ENCODE data around the gene PIK3R4. TPM values are rescaled to one million over a fixed set of nuclear protein-coding genes. Genes with fewer than 3 reads are reported as not detected.

Gene PIK3R4
- total RNA-seq, 1 donor from 2014 or later, result 58.5 TPM

GRCh38 chr3:130671545-130672312 lies 74.9 kb downstream of the PIK3R4 start:
- Histone ChIP-seq H3K27ac (ENCODE audit: low read depth, low read length) (no peak overlapping the region), H3K27me3 (ENCODE audit: control insufficient read depth in 3 of 3, insufficient read depth in 3 of 3, low read length in 3 of 3) (no peaks in the 10 kb centered on the region), H3K9me3 (ENCODE audit: control insufficient read depth in 3 of 3, low read length in 3 of 3) (no peaks in the 10 kb centered on the region), H3K4me3 (ENCODE audit: low read length in 3 of 3) (no peak overlapping the region), H3K9ac (ENCODE audit: low read depth in 1 of 3, low read length in 3 of 3) (no peak overlapping the region), H3K4me1 (ENCODE audit: control insufficient read depth in 3 of 3, insufficient read depth in 3 of 3, low read length in 3 of 3) (no peaks in the 10 kb centered on the region), H3K36me3 (ENCODE audit: control insufficient read depth in 3 of 3, insufficient read depth in 3 of 3, low read length in 3 of 3) (peaks cover 3 to 21% (median 7%) of the 10 kb centered on the region in 3 donors)

- Histone ChIP-seq H3K4me3 (ENCODE audit: low read length in 3 of 3) (no peak overlapping the region), H3K36me3 (ENCODE audit: control insufficient read depth in 3 of 3, insufficient read depth in 3 of 3, low read length in 3 of 3) (peaks cover 3 to 20% (median 13%) of the 10 kb centered on the region in 3 donors), H3K4me1 (ENCODE audit: control insufficient read depth in 3 of 3, insufficient read depth in 3 of 3, low read length in 3 of 3) (no peaks in the 10 kb centered on the region), H3K27me3 (ENCODE audit: control insufficient read depth in 3 of 3, insufficient read depth in 3 of 3, low read length in 3 of 3) (no peaks in the 10 kb centered on the region), H3K27ac (ENCODE audit: low read depth, low read length) (no peak overlapping the region), H3K9me3 (ENCODE audit: control insufficient read depth in 3 of 3, low read length in 3 of 3) (no peaks in the 10 kb centered on the region), H3K9ac (ENCODE audit: low read depth in 1 of 3, low read length in 3 of 3) (no peak overlapping the region)
Observed at GRCh38 chr3:130669740-130670139, 76.9 kb downstream of the PIK3R4 start.

- H3K27ac ChIP-seq (ENCODE audit: low read depth, low read length), result no peak overlapping the region
- no peak overlapping the region for H3K9ac ChIP-seq (ENCODE audit: low read depth in 1 of 3, low read length in 3 of 3)
- H3K9me3 ChIP-seq (ENCODE audit: control insufficient read depth in 3 of 3, low read length in 3 of 3), result no peaks in the 10 kb centered on the region
- peaks cover 2 to 15% (median 4%) of the 10 kb centered on the region in 3 donors for H3K4me1 ChIP-seq (ENCODE audit: control insufficient read depth in 3 of 3, insufficient read depth in 3 of 3, low read length in 3 of 3)
- H3K36me3 ChIP-seq (ENCODE audit: control insufficient read depth in 3 of 3, insufficient read depth in 3 of 3, low read length in 3 of 3), result peaks cover 0 to 6% (median 0%) of the 10 kb centered on the region in 3 donors
- H3K4me3 ChIP-seq (ENCODE audit: low read length in 3 of 3), result no peak overlapping the region
- H3K27me3 ChIP-seq (ENCODE audit: control insufficient read depth in 3 of 3, insufficient read depth in 3 of 3, low read length in 3 of 3), result no peaks in the 10 kb centered on the region
Observed at GRCh38 chr3:130663092-130663491, 83.5 kb downstream of the PIK3R4 start.

GRCh38 chr3:130662501-130662996 lies 84.1 kb downstream of the PIK3R4 start:
- H3K9ac ChIP-seq (ENCODE audit: low read depth in 1 of 3, low read length in 3 of 3), result no peak overlapping the region
- H3K27ac ChIP-seq (ENCODE audit: low read depth, low read length), result no peak overlapping the region
- H3K9me3 ChIP-seq (ENCODE audit: control insufficient read depth in 3 of 3, low read length in 3 of 3), result no peaks in the 10 kb centered on the region
- no peak overlapping the region for H3K4me3 ChIP-seq (ENCODE audit: low read length in 3 of 3)
- H3K36me3 ChIP-seq (ENCODE audit: control insufficient read depth in 3 of 3, insufficient read depth in 3 of 3, low read length in 3 of 3), result peaks cover 0 to 6% (median 0%) of the 10 kb centered on the region in 3 donors
- no peaks in the 10 kb centered on the region for H3K27me3 ChIP-seq (ENCODE audit: control insufficient read depth in 3 of 3, insufficient read depth in 3 of 3, low read length in 3 of 3)
- peaks cover 2 to 15% (median 4%) of the 10 kb centered on the region in 3 donors for H3K4me1 ChIP-seq (ENCODE audit: control insufficient read depth in 3 of 3, insufficient read depth in 3 of 3, low read length in 3 of 3)

- no peaks in the 10 kb centered on the region for H3K9me3 ChIP-seq (ENCODE audit: control insufficient read depth in 3 of 3, low read length in 3 of 3)
- no peaks in the 10 kb centered on the region for H3K27me3 ChIP-seq (ENCODE audit: control insufficient read depth in 3 of 3, insufficient read depth in 3 of 3, low read length in 3 of 3)
- no peak overlapping the region for H3K27ac ChIP-seq (ENCODE audit: low read depth, low read length)
- H3K4me3 ChIP-seq (ENCODE audit: low read length in 3 of 3), result no peak overlapping the region
- peaks cover 0 to 6% (median 3%) of the 10 kb centered on the region in 3 donors for H3K36me3 ChIP-seq (ENCODE audit: control insufficient read depth in 3 of 3, insufficient read depth in 3 of 3, low read length in 3 of 3)
- peaks cover 2 to 15% (median 4%) of the 10 kb centered on the region in 3 donors for H3K4me1 ChIP-seq (ENCODE audit: control insufficient read depth in 3 of 3, insufficient read depth in 3 of 3, low read length in 3 of 3)
- H3K9ac ChIP-seq (ENCODE audit: low read depth in 1 of 3, low read length in 3 of 3), result no peak overlapping the region
Observed at GRCh38 chr3:130661140-130661891, 85.3 kb downstream of the PIK3R4 start.

- H3K9me3 ChIP-seq (ENCODE audit: control insufficient read depth in 3 of 3, low read length in 3 of 3), result no peaks in the 10 kb centered on the region
- no peaks in the 10 kb centered on the region for H3K27me3 ChIP-seq (ENCODE audit: control insufficient read depth in 3 of 3, insufficient read depth in 3 of 3, low read length in 3 of 3)
- H3K4me3 ChIP-seq (ENCODE audit: low read length in 3 of 3), result no peak overlapping the region
- H3K4me1 ChIP-seq (ENCODE audit: control insufficient read depth in 3 of 3, insufficient read depth in 3 of 3, low read length in 3 of 3), result peaks cover 2 to 15% (median 4%) of the 10 kb centered on the region in 3 donors
- peaks cover 0 to 3% (median 3%) of the 10 kb centered on the region in 3 donors for H3K36me3 ChIP-seq (ENCODE audit: control insufficient read depth in 3 of 3, insufficient read depth in 3 of 3, low read length in 3 of 3)
- H3K9ac ChIP-seq (ENCODE audit: low read depth in 1 of 3, low read length in 3 of 3), result no peak overlapping the region
- no peak overlapping the region for H3K27ac ChIP-seq (ENCODE audit: low read depth, low read length)
Observed at GRCh38 chr3:130659911-130660310, 86.7 kb downstream of the PIK3R4 start.

- H3K9ac ChIP-seq (ENCODE audit: low read depth in 1 of 3, low read length in 3 of 3), result no peak overlapping the region
- no peaks in the 10 kb centered on the region for H3K9me3 ChIP-seq (ENCODE audit: control insufficient read depth in 3 of 3, low read length in 3 of 3)
- no peak overlapping the region for H3K4me3 ChIP-seq (ENCODE audit: low read length in 3 of 3)
- H3K27ac ChIP-seq (ENCODE audit: low read depth, low read length), result no peak overlapping the region
- no peaks in the 10 kb centered on the region for H3K27me3 ChIP-seq (ENCODE audit: control insufficient read depth in 3 of 3, insufficient read depth in 3 of 3, low read length in 3 of 3)
- peaks cover 2 to 15% (median 4%) of the 10 kb centered on the region in 3 donors for H3K4me1 ChIP-seq (ENCODE audit: control insufficient read depth in 3 of 3, insufficient read depth in 3 of 3, low read length in 3 of 3)
- peaks cover 0 to 3% (median 3%) of the 10 kb centered on the region in 3 donors for H3K36me3 ChIP-seq (ENCODE audit: control insufficient read depth in 3 of 3, insufficient read depth in 3 of 3, low read length in 3 of 3)
Observed at GRCh38 chr3:130658678-130659077, 88.0 kb downstream of the PIK3R4 start.

- no peaks in the 10 kb centered on the region for H3K27me3 ChIP-seq (ENCODE audit: control insufficient read depth in 3 of 3, insufficient read depth in 3 of 3, low read length in 3 of 3)
- H3K27ac ChIP-seq (ENCODE audit: low read depth, low read length), result no peak overlapping the region
- H3K9me3 ChIP-seq (ENCODE audit: control insufficient read depth in 3 of 3, low read length in 3 of 3), result no peaks in the 10 kb centered on the region
- H3K4me3 ChIP-seq (ENCODE audit: low read length in 3 of 3), result no peak overlapping the region
- H3K9ac ChIP-seq (ENCODE audit: low read depth in 1 of 3, low read length in 3 of 3), result no peak overlapping the region
- H3K4me1 ChIP-seq (ENCODE audit: control insufficient read depth in 3 of 3, insufficient read depth in 3 of 3, low read length in 3 of 3), result peaks cover 0 to 11% (median 0%) of the 10 kb centered on the region in 3 donors
- peaks cover 0 to 3% (median 3%) of the 10 kb centered on the region in 3 donors for H3K36me3 ChIP-seq (ENCODE audit: control insufficient read depth in 3 of 3, insufficient read depth in 3 of 3, low read length in 3 of 3)
Observed at GRCh38 chr3:130656627-130657026, 90.0 kb downstream of the PIK3R4 start.

- no peak overlapping the region for H3K9ac ChIP-seq (ENCODE audit: low read depth in 1 of 3, low read length in 3 of 3)
- H3K4me3 ChIP-seq (ENCODE audit: low read length in 3 of 3), result no peak overlapping the region
- no peaks in the 10 kb centered on the region for H3K9me3 ChIP-seq (ENCODE audit: control insufficient read depth in 3 of 3, low read length in 3 of 3)
- H3K27ac ChIP-seq (ENCODE audit: low read depth, low read length), result no peak overlapping the region
- H3K4me1 ChIP-seq (ENCODE audit: control insufficient read depth in 3 of 3, insufficient read depth in 3 of 3, low read length in 3 of 3), result peaks cover 0 to 5% (median 0%) of the 10 kb centered on the region in 3 donors
- peaks cover 0 to 3% (median 3%) of the 10 kb centered on the region in 3 donors for H3K36me3 ChIP-seq (ENCODE audit: control insufficient read depth in 3 of 3, insufficient read depth in 3 of 3, low read length in 3 of 3)
- H3K27me3 ChIP-seq (ENCODE audit: control insufficient read depth in 3 of 3, insufficient read depth in 3 of 3, low read length in 3 of 3), result no peaks in the 10 kb centered on the region
Observed at GRCh38 chr3:130654921-130655320, 91.7 kb downstream of the PIK3R4 start.

GRCh38 chr3:130654091-130654490 lies 92.5 kb downstream of the PIK3R4 start:
- Histone ChIP-seq H3K9ac (ENCODE audit: low read depth in 1 of 3, low read length in 3 of 3) (no peak overlapping the region), H3K36me3 (ENCODE audit: control insufficient read depth in 3 of 3, insufficient read depth in 3 of 3, low read length in 3 of 3) (peaks cover 0 to 3% (median 3%) of the 10 kb centered on the region in 3 donors), H3K9me3 (ENCODE audit: control insufficient read depth in 3 of 3, low read length in 3 of 3) (no peaks in the 10 kb centered on the region), H3K4me3 (ENCODE audit: low read length in 3 of 3) (no peak overlapping the region), H3K27me3 (ENCODE audit: control insufficient read depth in 3 of 3, insufficient read depth in 3 of 3, low read length in 3 of 3) (no peaks in the 10 kb centered on the region), H3K4me1 (ENCODE audit: control insufficient read depth in 3 of 3, insufficient read depth in 3 of 3, low read length in 3 of 3) (peaks cover 0 to 5% (median 0%) of the 10 kb centered on the region in 3 donors), H3K27ac (ENCODE audit: low read depth, low read length) (no peak overlapping the region)

Measured in skeletal muscle tissue (tissue), 4 donors.